NCI-H146 treated with DMSO at 0.1 percent for 48 hours (cell line): ENCODE measurements around the gene OXGR1.
"Not testable (repeated sequence)": the region's sequence is repeated elsewhere in the genome, so short reads cannot be mapped to it uniquely, and the experiment has no call there.

Experiments
- DNase-seq: peaks from one replicate; lab custom pipeline; 2025; ENCODE audit not compliant: unreplicated experiment; lab: John Stamatoyannopoulos, UW

Gene OXGR1

DNA sequence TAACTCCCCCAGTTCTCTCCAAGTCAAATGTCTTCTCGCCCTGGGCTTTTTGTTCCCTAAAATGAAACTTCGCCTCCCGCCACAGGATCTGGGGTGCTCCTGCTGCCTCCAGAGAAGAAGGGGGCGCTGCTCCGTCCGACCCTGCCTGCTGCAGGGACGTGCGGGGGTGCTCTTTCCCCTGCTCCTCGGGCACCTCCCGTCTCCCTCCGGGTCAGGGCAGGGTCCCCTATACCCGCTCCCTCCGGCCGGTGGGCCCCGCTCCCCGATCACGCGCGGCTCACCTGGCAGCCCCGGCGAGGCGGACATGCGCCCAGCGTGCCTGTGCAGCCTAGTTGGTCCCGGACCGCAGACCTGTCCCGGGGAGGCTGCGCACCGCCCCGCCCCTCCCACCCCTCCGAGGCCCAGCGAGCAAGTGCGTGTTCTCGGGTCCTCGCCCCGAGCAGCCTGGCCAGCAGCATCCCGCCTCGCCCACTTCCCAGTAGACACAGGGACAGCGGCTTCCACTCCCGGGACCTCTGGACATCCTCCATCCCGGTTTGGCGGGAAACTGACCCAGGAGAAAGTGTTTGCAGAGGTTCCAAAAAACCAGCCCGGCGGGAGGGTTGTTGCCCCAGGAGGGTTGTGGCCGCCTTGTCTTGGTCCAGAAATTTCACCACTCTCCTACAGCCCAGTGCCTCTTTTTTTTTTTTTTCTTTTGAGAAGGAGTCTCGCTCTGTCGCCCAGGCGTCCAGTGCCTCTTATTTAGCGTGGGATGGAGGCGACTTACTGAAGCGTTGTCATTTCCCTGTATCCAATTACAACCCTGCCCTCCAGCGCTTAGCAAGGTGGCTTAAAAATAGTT is at the start of gene OXGR1:
Gene OXGR1 (minus strand): TSS at position 460 of the 841 bp plus-strand sequence. CDS start 6,717 bp downstream, outside the sequence.
- DNase-seq = no peak

DNA sequence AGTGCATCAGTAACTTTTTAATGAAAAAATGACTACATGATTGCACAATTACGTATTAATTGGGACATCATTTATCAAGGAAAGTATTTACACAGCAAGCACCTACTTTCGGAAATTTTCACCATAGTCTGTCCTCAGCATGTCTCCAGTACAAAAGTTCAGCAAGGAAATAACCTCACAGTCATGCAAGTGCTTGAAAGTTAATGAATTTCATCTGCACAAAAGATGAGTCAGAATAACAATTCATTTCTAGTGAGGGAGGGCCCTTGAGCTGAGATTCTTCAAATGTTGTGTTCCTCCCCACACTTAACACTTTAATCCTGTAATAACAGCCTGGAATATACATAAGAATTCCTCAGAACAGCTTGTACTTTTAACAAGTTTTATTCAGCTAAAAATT is 49.0 kb upstream of the OXGR1 start:
- DNase-seq = no peak

DNA sequence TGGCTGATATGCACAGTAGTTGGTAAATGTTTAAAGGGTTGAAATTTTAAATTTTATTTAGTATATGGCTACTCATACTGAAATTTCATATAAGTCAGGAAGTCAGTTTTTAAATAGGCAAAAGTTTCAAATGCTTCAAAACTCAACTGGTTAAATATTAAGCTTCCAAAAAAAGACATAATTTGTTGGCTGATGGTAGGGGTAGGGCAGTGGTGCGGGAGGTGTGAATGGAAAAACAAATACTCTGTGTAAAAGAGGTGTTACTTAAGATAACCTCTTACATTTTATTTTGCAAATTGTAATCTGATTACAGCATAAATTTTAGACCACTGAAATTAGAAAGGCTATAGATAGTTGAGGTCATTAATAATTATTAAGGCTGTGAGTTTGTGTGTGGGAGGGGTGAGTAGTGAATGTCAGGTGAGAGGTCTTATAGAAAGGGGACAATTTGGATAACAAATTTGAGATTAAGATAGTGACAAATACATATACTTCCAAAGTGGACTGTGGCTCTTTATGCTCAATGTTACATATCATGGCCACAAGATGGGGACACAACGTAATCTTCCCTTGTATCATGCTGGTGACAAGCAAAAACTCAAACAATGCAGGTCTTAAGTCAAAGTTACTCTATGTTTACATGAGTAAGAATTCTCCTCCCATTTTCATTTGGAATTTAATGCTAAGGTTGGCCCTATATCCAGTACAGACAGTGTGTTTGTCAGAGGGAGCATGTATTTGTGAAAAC is 36.6 kb upstream of the OXGR1 start:
- peak; percentile 32 for DNase-seq

- DNase-seq = no peak
Measured at GRCh38 chr13:97028441-97029299, 34.4 kb upstream of the OXGR1 start.

GRCh38 chr13:97027162-97027554 is 32.9 kb upstream of the OXGR1 start:
- no peak for DNase-seq

- DNase-seq = no peak
Measured at GRCh38 chr13:97026531-97027161, 32.4 kb upstream of the OXGR1 start.

DNA sequence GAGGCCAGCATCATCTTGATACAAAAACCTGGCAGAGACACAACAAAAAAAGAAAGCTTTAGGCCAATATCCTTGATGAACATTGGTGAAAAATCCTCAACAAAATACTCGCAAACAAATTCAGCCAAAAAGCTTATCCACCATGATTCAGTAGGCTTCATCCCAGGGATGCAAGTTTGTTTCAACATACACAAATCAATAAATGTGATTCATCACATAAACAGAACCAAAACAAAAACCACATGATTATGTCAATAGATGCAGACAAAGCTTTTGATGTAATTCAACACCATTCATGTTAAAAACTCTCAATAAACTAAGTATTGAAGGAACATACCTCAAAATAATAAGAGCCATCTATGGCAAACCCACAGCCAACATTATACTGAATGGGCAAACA is 29.5 kb upstream of the OXGR1 start:
- DNase-seq = not testable (repeated sequence)

- no peak for DNase-seq
Measured at GRCh38 chr13:97023117-97023516, 28.8 kb upstream of the OXGR1 start.

GRCh38 chr13:97021241-97021640 is 27.0 kb upstream of the OXGR1 start:
- DNase-seq = peak; percentile 70

- DNase-seq = no peak
Measured at GRCh38 chr13:97020689-97021240, 26.5 kb upstream of the OXGR1 start.

GRCh38 chr13:97020194-97020593 is 25.9 kb upstream of the OXGR1 start:
- DNase-seq = no peak

DNA sequence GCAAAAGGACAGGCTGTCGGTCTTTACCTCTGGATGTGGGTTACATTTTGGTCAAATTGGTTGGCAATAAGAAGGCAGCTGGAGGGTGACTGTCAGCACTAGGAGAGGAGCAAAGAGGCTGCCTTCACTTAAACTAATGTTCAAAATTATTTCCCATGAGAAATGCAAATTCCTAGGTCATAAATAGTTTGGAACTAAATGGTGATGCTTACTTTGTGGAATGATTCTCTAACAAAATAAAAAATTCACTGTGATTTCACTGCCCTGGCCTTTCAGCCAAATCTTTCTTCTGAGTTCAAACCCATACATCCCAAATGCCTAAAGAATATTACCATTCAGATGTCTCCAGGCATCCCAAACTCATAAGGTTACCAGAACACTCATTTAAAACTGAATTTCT is 25.0 kb upstream of the OXGR1 start:
- DNase-seq = no peak

DNA sequence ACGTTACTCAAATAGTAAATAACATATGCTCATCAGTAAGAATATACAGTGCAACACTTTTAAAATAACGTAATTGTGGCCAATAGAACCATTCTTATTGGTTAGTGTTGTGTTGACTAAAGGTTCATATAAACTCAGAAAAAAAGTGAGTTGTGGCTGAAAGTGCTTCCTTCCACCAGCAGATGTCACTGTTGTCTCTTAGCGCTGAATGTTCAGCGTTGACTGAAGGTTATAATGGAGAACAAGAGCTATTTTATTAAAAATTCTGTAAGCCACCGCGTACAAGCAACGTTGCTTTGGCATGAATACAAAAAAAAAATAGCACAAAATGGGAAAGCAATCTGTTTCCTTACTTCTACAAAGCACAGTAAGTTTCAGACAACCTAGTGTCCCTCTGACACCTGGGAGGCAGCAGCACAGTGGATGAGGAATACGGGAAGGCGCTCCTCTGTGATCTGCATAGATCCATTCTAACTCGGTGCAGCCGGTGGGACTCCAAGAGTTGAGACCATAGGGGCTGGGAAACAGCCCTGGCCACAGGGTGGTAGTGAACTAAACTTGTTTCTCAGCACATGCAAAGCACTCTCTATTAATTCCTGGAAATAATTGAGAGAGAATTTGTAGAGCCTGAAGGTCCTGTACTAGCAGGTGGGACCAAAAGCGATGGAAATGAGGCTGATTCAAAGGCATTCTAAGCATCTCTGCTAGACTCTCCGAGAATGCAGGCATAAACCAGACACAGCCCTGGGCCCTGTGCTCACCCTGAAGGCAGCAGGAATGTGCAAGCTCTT is 23.9 kb upstream of the OXGR1 start:
- DNase-seq = peak; percentile 24

GRCh38 chr13:97017322-97017721 is 23.0 kb upstream of the OXGR1 start:
- no peak for DNase-seq

GRCh38 chr13:97015661-97016350 is 21.5 kb upstream of the OXGR1 start:
- no peak for DNase-seq

DNA sequence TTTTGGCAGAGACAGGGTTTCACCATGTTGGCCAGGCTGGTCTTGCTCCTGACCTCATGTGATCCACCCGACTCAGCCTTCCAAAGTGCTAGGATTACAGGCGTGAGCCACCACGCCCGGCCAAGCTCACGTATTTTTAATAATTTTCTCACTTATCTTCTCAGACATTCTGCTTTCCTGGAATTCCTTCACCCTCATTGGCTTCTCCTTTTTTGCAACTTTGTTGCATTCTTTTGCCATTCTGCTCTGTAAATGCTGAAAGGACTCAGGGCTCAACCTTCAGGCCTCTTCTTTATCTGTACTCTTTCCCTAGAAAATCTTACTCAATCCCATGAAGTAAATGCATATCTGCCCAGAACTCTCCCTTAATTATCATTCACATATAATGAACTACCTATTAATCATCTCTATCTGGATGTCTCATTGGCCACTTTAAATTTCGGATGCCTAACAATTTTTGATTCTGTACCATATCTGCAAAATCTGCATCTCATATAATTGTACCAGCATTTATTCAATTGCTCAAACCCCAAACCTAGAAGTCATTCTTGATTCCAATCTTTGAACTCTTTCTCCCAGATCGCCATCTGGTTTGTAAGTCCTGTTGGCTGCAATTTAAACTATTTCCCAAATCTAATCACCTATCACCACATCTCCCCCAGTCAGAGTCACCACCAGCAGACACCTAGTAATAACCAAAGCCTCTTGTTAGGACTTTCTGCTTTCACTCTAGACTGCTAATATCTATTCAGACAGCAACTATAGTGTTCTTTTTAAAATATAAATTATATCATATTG is 18.2 kb upstream of the OXGR1 start:
- no peak for DNase-seq

- peak; percentile 29 for DNase-seq
Measured at GRCh38 chr13:97011446-97012131, 17.3 kb upstream of the OXGR1 start.

GRCh38 chr13:97008643-97009042 is 14.4 kb upstream of the OXGR1 start:
- no peak for DNase-seq
